Measurements from ENCODE around the gene PHACTR3.

The PHACTR3 gene

DNA sequence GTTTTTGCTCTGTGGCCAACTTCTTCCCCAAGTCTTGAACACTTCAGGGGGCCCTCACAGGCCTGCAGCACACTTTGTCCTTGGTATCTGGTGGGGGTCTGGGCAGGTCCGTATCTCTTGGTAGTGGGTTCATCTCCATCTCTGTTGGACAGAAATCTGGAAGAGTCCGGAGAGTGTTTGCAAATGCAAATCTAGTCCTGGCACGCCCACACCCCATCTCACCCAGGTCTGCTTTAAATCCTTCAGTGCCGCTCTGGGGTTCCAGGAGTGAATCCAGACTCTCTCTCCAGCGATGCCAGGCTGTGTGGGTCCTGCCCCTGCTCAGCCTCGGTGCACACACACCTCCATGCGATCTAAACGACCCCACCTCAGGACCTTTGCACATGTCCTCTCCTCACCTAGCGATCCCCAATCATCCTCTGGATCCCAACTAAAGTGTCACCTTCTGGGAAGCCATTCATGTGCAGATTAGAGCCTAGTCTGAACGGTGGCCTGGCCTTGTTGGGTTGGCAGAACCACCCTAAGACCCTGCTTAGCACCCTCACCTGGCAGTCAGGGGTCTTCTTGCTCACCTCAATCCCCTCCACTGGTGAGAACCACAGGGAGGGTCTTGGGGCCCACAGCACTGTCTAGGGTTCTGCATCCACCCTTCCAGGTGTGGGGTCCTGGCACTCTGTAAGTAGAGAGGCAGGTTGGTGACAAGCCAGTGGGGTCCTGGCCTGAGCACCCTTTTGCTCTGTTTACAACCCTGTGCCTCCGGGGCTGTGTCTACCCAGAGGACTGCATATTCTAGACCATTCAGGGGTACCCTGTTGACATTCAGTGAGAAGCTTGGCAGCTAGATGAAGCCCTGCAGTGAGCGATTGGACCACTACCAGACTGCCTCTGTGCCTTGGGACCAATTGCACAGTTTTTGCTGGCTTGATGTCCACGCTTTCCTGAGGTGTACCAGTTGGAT, 228.3 kb downstream of the PHACTR3 start:
- no peak for DNase-seq (ENCODE audit: low read depth)
- TF ChIP-seq, protein P1, sequence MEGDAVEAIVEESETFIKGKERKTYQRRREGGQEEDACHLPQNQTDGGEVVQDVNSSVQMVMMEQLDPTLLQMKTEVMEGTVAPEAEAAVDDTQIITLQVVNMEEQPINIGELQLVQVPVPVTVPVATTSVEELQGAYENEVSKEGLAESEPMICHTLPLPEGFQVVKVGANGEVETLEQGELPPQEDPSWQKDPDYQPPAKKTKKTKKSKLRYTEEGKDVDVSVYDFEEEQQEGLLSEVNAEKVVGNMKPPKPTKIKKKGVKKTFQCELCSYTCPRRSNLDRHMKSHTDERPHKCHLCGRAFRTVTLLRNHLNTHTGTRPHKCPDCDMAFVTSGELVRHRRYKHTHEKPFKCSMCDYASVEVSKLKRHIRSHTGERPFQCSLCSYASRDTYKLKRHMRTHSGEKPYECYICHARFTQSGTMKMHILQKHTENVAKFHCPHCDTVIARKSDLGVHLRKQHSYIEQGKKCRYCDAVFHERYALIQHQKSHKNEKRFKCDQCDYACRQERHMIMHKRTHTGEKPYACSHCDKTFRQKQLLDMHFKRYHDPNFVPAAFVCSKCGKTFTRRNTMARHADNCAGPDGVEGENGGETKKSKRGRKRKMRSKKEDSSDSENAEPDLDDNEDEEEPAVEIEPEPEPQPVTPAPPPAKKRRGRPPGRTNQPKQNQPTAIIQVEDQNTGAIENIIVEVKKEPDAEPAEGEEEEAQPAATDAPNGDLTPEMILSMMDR (conservative IDR thresholded peaks at IDR 0.05; ENCODE audit: low read length) = no peak
- H3K4me3 ChIP-seq (ENCODE audit: low read length) = no peak overlapping the region

DNA sequence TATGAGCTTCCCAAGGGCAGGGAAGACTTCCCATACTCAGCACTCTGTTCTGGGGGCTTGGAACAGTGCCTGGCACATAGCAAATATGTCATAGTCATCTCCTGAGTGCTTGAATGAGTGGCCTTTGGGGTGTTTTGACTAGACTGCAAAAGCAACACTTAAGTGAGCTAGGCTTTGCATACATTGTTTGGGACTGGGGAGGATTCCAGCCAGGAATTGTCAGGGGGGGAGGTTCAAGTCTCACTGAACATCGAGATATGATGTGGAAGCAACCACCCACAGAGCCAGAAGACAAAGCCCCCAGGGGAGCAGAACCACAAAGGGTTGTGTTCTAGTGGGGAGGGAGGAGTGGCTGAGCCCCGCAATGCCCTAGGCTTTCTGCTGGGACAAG, 230.7 kb downstream of the PHACTR3 start:
- TF ChIP-seq, protein P1 (conservative IDR thresholded peaks at IDR 0.05; ENCODE audit: low read length) = no peak
- no peak overlapping the region for H3K4me3 ChIP-seq (ENCODE audit: low read length)
- DNase-seq (ENCODE audit: low read depth) = no peak

DNA sequence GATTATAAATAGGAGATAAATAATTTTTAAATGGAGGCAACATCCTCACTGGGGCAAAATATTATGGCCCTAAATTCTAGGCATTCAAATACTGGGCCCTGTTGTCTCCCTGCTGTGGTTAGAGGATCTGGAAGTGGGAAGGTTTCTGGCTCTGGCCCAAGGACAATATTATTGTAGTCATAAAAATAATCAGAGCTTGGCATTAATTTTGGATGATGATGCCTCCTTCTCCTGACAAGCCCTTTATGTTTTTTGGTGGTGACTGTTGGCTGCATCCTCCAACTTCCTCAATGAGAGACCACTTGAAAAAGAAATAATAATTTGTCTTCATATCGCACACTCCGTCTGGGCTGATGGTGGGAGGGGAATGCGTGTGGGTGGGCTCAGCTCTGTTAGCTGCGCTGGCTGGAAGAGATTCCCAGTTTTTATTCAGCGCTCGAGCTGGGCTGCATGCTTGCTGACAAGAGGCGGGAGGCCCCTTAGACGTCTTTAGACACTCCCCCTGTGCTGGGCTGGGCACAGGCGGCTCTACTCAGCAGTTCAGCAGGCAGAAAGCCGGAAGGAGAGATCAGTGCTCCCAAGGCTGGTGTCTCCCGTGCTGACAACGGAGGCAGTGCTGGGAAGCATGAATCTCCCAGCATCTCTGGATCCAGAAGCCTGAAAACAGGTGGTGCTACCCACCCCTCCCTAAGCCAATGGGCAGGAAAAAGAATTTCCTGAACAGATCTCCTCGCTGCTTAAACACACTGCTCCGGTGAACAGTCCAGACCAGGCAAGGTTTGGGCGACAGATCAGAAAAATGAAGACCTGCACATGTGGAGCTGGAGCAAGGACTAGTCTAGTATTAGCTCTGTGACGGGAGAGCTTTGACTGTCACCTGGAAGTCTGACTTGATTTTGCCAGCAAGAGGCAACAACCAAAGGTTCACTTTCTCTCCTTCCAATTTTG, 231.4 kb downstream of the PHACTR3 start:
- TF ChIP-seq, protein P1 (conservative IDR thresholded peaks at IDR 0.05; ENCODE audit: low read length) = no peak
- peak; percentile 34 for DNase-seq (ENCODE audit: low read depth)
- no peak overlapping the region for H3K4me3 ChIP-seq (ENCODE audit: low read length)

DNA sequence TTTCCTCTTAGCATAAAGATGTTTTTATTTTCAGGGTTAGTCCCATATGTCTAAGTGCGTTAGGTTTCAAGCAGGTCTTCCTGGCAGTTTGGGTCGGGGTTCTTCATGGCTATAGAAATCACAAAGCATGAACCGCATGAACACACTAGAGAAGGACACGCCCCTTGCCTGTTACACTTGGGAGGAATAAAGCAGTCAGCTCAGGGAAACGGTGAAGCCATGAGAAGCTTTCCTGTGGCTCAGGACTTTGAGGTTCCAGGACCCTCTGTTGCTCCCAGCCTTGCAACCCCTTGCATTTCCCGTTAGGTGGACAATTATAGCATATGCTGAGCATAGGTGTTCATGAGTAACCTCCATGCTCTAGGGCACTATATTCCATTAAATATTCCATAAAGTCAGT, 232.4 kb downstream of the PHACTR3 start:
- no peak for DNase-seq (ENCODE audit: low read depth)
- no peak overlapping the region for H3K4me3 ChIP-seq (ENCODE audit: low read length)
- TF ChIP-seq, protein P1 (conservative IDR thresholded peaks at IDR 0.05; ENCODE audit: low read length) = no peak

DNA sequence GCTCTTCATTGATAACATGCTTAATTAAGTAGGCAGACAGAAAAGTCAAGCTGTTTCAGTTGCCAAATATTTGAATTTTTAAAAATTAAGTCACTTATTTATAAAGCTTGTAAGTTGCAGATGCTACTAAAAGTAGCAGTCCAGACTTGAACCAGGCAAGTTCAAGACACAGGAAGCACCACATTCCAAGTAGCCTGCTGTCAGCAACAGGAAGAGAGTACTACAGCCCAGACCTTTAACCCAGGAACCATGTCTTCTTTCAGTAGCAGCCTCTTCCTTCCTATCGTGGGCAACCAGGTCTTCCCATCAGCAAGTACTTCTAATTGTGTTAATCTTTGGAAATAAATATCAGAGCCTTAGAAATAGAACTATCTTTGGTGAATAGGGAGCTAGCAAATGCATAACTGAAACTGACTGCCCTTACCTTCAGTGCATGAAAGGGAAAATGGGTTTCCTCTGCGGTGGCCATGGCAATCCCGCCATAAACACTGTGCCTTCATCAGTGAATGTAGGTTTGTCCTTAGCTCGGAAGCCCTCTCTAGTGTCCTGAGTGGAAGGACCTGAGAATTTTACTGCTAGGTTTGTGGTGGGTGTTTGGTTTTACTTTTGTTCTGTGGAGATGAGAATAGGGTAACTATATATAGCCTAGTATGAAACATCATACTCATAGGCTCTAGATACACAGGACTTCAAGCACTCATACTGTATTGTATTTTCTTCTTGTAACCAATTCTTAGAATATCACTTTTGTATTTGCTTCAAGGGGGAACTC, 233.5 kb downstream of the PHACTR3 start:
- DNase-seq (ENCODE audit: low read depth) = no peak
- no peak overlapping the region for H3K4me3 ChIP-seq (ENCODE audit: low read length)
- TF ChIP-seq, protein P1 (conservative IDR thresholded peaks at IDR 0.05; ENCODE audit: low read length) = no peak

DNA sequence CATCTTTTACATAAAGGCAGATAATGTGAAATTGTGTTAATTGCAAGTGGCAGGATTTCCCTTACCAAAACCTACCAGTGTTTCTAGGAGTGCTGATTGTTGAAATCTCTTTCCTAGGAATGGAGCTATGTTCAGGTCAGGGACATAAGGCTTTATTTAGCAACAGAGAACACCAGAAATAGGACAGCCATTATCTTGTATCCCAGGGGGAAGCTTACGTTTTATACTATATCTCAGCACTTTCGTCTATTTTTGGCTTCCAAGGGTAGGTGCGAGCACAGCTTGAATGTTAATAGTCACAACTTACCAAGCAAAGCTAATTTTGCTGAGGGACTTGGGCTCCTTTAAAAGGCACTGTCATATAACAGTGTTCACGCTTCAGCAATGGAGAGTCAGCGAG, 235.1 kb downstream of the PHACTR3 start:
- TF ChIP-seq, protein P1 (conservative IDR thresholded peaks at IDR 0.05; ENCODE audit: low read length) = no peak
- H3K4me3 ChIP-seq (ENCODE audit: low read length) = no peak overlapping the region
- DNase-seq (ENCODE audit: low read depth) = no peak
